GM21825 (cell line): ENCODE data around the gene CRTC2.
A peak's percentile ranks its signal among the peaks of the same experiment; 100 is the strongest.
"Not testable (repeated sequence)": the region's sequence is repeated elsewhere in the genome, so short reads cannot be mapped to it uniquely, and the experiment has no call there.

Experiments used
- ATAC-seq: cut with Tn5 transposase; IDR thresholded peaks from one replicate; pipeline ENCODE4 v1.9.1; 2021; ENCODE audit warnings: mild to moderate bottlenecking, moderate library complexity; ENCODE audit not compliant: unreplicated experiment

CRTC2 gene

GRCh38 chr1:153929981-153930948 is 28.1 kb downstream of the CRTC2 start:
- no peak for ATAC-seq

GRCh38 chr1:153929426-153929825 is 29.0 kb downstream of the CRTC2 start:
- ATAC-seq, result no peak

- ATAC-seq, result no peak
These were observed 29.5 kb downstream of the CRTC2 start for GRCh38 chr1:153928791-153929341.

DNA sequence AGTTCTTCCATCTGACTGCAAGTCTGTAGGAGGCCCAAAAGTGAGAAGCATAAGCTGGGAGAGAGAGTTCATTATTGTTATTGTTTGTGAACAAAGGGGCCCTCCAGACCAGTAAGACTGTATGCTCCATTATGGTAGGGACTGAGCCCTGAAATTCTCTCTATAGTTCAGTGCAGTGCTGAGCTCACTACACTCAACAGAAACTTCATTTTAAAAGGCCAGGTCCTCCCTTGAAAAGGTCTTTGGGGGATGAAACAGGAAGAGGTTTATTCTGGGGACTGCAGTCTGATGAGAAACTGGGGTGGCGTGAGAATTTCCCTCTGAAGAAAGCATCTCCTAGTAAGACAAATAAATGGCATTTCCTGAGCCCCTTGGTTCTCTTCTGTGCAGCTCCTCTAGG is 30.2 kb downstream of the CRTC2 start:
- no peak for ATAC-seq

GRCh38 chr1:153926405-153926804 is 32.0 kb downstream of the CRTC2 start:
- no peak for ATAC-seq

- peak; percentile 86 for ATAC-seq
These were observed 35.2 kb downstream of the CRTC2 start, which contains the start of gene GATAD2B for GRCh38 chr1:153922972-153923925. TSS of gene GATAD2B (minus strand) at chr1:153922972. CDS start at chr1:153828347, 94,625 bp downstream.

- ATAC-seq, result peak; percentile 35
These were observed 36.1 kb downstream of the CRTC2 start for GRCh38 chr1:153922076-153922971.

DNA sequence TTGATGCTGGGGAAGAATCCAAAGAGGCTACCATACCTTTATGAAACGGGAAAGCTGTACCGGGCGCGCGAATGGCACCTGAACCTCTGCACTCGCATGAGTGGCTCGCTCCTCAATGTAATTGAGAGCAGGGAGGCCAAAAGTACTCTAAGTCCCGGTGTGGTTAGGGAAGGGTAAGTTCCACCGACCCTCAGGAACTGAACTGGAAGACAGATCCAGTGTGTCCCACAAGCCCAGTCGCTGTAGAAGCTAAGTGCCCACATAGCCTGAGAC is 36.7 kb downstream of the CRTC2 start:
- ATAC-seq, result no peak

DNA sequence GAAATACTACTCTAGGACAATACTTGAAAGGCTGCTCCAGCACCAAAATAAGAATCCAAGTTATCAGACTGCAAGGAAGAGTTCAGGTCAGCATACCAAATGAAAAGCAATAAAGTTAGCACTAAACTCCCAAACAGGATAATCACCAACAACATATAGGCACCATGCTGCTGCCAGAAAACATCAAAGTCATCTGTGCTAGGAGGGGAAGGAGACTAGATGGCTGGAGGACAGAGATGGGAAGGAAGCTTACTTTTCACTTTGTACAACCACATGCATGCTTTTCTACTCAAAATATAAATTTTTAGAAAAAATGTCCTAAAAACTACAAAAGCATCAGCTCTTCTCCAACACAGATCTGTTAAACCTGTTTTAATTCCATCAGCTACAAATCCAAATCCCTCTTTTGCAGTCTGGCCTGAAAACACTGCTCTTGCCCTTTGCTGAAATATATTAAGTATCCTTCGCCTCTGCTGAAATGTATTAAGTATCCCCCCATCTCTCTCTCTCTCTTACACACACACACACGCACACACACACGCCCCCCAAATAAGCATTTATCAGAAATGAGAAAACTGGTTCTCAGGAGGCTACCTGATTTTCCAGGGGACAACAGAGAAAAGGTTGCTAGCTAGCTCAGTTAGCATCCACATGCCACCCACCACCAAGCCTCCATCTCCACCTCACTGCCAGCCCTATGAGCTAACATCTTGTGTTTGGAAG is 37.2 kb downstream of the CRTC2 start:
- ATAC-seq, result no peak

- no peak for ATAC-seq
These were observed 38.2 kb downstream of the CRTC2 start for GRCh38 chr1:153919876-153920852.

DNA sequence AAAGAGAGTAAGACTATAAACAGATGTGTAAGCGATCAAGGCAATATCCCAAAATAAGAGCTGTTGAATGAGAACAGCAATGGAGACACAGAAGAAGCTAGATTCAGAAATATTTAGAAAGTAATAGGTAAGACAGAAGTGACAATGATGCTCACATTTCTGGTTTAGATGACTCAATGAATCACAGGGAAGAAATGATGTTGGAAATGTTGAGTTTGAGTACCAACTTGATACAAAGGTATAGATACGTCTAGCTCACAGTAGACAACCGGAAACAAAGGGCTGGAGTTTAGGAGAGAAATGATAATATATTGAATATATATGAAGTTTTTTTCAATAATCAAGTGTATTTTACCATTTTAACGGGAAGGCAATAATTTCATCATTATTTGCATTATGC is 42.1 kb downstream of the CRTC2 start:
- ATAC-seq, result no peak

- no peak for ATAC-seq
These were observed 46.1 kb downstream of the CRTC2 start for GRCh38 chr1:153912349-153912748.

- not testable (repeated sequence) for ATAC-seq
These were observed 47.9 kb downstream of the CRTC2 start for GRCh38 chr1:153910560-153910959.

DNA sequence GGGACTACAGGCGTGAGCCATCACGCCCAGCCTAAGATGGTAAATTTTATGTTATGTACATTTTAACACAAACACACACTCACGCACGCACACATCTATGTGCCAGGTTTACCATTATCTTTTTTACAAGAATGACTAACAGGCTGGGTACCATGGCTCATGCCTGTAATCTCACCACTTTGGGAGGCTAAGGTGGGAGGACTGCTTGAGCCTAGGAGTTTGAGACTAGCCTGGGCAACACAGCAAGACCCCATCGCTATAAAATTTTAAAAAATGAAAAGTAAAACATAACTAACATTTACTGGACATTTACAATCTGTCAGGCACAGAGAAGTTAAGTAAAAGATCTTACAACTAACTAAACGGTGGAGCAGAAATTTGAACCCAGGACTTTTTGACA is 50.3 kb downstream of the CRTC2 start:
- no peak for ATAC-seq

DNA sequence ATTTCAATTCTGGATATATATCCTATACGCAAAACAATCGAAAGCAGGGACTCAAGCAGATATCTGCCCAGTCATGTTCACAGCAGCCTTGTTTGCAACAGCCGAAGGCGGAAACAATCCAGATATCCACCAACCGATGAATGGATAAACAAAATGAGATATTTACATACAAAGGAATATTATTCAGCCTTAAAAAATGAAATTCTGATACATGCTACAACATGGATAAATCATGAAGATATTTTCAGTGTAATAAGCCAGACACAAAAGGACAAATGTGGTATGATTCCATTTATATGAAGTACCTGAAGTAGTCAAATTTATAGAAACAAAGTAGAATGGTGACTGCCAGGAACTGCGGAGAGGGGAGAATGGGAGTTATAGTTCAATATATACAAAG is 51.3 kb downstream of the CRTC2 start:
- ATAC-seq, result no peak

DNA sequence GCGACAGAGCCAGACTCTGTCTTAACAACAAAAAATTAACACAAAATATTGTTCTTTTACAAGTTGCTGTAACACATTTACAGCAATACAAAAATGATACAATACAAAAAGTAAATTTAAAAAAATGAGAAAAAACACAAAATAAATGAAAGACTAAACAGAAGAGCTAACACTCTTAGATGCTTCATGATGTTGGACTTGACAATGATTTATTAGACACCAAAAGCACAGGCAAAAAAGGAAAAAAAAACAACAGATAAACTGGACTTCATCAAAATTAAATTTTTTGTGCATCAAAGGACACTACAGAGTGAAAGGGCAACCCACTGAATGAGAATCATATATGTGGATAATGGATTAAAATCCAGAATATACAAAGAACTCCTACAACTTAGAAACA is 52.0 kb downstream of the CRTC2 start:
- no peak for ATAC-seq

GRCh38 chr1:153905908-153906307 is 52.5 kb downstream of the CRTC2 start:
- ATAC-seq, result not testable (repeated sequence)

DNA sequence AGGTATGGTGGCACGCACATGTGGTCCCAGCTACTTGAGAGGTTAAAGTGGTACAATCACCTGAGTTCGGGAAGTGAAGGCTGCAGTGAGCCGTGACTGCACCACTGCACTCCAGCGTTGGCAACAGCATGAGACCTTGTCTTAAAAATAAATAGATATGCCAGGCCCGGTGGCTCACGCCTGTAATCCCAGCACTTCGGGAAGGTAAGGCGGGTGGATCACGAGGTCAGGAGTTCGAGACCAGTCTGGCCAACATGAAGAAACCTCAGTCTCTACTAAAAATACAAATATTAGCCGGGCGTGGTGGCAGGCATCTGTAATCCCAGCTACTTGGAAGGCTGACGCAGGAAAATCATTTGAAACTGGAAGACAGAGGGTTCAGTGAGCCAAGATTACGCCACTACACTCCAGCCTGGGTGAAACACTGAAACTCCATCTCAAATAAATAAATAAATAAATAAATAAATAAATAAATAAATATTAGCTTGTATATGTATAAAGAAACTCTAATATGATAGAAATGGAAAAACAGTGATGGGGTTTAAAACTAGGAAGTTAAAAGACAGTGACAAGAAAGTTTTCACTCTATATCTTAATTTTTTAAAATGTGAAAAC is 54.5 kb downstream of the CRTC2 start:
- no peak for ATAC-seq
